Pons (tissue), 1 donor: ENCODE results near the gene GH1.
"Not testable (repeated sequence)": the region's sequence is repeated elsewhere in the genome, so short reads cannot be mapped to it uniquely, and the experiment has no call there.

Experiments
- DNase-seq: peaks from one replicate; pipeline ENCODE4 v3.0.0-alpha.2; 2016; ENCODE audit warnings: low spot score

The GH1 gene

GRCh38 chr17:63918789-63919305 is at the start of gene GH1:
Gene GH1, minus strand, starts transcription at chr17:63918839. Its CDS starts 63 bp downstream, at chr17:63918776.
- not testable (repeated sequence) for DNase-seq

- DNase-seq = no peak
Measured at GRCh38 chr17:63967953-63968352, 49.3 kb upstream of the GH1 start.

GRCh38 chr17:63966646-63967264 is 48.1 kb upstream of the GH1 start:
- no peak for DNase-seq

- no peak for DNase-seq
Measured at GRCh38 chr17:63963123-63963522, 44.5 kb upstream of the GH1 start.

DNA sequence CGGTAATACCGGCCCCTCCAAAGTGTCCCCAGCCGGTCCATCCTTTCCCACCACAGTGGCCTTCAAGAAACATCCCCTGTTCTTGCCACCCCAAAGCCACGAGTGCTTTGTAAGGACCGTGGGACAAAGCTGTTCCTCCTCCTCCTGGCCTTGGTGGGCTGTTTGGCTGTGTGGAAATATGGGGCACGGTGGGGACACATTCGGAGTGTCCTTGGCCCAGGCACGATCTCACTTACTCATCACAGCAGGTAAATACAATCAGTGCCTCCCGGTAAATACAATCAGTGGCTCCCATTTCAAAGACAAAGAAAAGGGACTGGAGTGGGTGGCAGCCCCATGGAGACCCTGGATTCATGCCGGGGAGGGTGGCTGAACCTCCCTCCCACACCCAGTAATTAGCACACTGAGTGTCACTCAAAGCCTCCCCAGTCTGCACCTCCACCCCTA is 43.7 kb upstream of the GH1 start:
- DNase-seq = no peak

DNA sequence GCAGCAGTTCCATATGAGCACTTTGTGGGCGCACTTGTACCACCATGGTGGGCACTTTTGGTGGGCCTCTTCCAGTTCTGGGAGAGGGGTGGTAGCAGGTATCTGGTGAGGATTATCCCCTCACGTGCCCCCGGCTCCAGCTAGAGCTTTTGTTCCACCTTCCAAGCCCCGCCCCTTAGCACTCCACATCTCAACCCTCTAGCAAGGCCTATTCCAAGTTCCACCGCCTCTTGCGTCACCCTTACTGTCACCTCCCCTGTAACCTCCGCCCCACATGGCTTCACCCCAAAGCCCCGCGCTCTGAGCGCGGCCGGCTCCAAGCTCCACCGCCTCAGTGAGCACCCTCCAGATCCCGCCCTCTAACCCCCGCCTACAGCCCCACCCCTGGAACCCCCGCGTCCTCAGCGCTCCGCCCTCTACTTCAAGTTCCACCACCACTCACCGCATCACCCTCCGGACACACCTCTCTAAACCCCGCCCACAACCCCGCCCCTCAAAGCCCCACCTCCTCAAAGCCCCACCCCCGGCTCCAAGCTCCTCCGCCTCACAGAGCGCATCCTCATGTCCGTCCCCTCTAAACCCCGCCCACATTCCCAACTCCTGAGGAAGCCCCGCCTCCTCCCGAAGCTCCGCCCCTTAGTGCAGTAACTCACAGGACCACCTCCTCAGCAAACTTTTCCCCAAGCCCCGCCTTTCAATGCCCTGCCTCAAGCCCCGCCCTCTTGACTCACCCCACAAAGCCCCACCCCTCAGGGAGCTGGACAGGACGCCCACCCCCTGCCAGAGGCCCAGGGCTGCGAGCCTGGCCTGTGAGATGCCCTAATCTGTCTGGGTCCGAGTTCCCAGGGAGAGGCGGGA is 42.9 kb upstream of the GH1 start:
- DNase-seq = no peak

DNA sequence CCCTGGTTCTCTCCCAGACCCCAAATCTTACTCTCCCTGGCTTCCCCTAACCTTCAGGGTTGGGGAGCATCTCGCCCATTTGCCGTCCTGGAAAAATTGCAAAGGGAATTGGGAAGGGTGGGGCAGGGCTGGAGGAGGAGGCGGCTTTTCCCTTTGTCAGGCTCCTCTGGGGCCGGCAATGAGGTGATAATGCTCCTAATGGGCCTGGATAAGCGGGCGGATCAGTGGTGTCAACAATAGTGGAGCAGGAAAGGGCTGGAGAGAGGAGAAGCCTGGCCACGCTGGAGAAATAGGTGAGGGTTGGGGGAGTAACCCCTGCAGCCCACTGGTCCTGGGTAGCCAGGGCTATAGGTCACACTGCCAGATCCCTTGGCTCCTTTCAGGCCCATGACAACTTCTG is 41.8 kb upstream of the GH1 start:
- DNase-seq = no peak

- DNase-seq = no peak
Measured at GRCh38 chr17:63960006-63960405, 41.4 kb upstream of the GH1 start.

GRCh38 chr17:63956296-63956920 is 37.8 kb upstream of the GH1 start:
- no peak for DNase-seq

- DNase-seq = no peak
Measured at GRCh38 chr17:63955791-63956190, 37.2 kb upstream of the GH1 start.

DNA sequence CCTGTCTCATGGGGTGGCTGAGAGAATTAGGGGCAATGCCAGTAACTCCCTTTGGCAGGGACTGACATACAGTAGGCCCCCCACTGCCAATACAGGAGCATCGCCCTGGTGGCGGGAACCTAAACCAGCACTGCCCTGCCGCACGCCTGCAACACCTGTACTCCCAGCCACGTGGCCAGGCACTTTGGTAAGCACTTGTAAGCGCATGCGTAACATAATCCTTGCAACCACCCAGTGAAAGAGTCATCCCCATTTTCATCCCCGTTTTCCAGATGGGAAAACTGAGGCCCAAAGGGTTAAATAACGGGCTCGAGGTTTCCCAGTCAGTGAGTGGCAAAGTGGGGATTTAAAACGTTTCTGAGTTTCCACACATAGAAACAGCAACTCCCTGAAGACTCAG is 36.6 kb upstream of the GH1 start:
- no peak for DNase-seq

DNA sequence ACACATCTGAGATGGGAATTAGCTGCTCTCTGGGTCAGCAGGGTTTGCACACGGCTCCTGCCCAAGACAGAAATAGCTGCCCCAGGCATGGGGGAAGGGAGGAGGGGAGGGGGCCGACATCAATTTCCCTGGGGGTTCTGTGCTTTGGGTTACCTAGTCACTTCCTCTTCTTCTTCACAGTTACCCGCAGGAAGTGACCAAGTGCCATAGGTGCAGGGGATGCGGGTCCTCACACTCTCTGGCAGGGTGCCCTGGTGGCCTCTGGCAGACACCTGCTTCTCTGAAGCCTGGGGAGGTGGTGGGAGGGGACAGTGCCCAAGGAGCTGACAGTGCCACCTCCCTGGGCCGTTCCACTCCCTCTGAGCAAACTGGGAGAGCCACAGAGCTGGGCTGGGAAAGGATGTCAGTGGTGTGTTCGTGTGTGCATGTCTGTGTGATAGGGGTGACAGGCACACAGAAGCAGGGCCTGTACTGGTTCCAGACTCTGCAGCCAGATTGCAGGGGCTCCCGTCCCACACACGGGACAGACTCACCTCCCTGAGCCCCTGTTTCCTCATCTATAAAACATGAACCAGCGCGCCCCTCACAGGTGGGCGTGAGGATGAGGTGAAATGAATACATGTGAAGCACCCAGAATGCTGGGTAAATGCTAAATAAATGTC is 35.9 kb upstream of the GH1 start:
- DNase-seq = no peak

DNA sequence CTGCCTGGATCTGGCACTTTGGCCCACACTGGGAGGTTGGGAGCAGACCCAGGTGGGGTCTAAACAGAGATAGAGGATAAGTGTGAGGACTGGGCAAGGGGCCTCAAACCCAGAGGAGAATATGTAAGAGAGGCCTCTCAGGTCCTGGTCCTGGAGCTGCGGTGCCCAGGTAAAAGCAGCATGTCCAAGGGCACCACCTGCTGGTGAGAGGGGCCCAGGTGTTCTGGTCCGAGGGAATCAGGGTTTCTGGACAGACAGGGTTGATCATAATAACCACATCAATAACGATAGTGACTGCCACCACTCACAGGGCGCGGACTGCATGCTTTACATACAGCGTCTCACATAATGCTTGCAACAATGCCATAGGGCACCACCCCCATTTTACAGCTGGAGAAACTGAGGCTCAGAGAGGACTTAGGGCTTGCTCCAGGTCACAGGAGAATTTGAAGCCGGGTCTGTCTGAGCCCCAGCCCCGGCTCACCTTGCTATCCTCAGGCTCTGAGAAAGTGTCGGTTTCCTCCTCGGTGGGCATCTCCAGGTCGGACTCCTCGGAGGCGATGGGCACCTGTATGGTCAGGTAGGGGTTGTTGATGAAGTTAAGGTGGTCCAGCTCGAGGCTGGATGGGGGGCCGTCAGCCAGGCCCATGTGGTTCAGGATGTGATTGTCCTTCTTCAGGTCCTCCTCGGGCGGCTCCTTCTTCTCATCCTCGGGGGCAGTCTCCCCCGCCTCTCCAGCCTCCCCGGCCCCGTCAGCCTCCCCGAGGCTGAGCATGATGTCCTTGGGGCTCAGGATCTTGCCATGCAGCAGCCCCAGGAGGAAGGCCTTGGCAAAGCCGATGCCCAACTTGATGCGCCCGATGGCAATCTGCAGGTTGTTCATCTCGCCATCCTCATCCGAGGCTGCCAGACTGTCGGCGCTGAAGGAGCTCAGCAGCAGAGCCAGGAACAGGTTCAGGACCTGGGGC is 32.6 kb upstream of the GH1 start:
- DNase-seq = no peak

DNA sequence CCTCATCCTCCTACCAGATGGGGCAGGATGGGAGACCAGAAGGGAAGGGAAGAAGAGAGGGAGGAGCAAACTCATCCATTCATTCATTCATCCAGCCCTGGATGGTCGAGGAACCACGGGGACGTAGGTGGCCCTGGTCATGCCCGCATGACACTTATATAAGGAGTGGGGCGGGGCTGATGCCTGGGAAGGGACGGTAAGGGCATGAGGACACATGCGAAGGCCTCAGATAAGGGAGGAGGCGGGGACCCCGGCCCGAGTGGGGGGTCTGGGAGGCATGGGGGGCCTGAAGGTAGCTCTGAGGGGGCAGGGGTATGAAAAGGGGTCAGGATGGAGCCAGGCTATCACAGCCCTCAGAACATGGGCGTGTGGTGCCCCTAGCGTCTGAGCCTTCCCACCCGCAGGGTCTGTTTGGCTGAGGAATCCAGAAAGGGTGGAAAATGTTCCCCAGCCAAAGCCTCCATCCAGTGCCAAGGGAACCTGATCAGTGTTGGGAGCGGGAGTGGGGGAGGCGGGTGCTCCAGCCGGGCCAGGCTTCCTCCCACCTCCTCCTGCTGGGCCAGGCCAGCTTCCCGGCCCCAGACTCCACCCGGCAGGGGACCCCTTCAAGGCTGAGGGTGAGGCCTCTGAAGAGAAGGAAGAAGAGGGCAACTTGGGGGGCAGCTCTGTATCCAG is 31.1 kb upstream of the GH1 start:
- DNase-seq = no peak

- no peak for DNase-seq
Measured at GRCh38 chr17:63948521-63948920, 29.9 kb upstream of the GH1 start.

- no peak for DNase-seq
Measured at GRCh38 chr17:63947711-63948330, 29.2 kb upstream of the GH1 start.

DNA sequence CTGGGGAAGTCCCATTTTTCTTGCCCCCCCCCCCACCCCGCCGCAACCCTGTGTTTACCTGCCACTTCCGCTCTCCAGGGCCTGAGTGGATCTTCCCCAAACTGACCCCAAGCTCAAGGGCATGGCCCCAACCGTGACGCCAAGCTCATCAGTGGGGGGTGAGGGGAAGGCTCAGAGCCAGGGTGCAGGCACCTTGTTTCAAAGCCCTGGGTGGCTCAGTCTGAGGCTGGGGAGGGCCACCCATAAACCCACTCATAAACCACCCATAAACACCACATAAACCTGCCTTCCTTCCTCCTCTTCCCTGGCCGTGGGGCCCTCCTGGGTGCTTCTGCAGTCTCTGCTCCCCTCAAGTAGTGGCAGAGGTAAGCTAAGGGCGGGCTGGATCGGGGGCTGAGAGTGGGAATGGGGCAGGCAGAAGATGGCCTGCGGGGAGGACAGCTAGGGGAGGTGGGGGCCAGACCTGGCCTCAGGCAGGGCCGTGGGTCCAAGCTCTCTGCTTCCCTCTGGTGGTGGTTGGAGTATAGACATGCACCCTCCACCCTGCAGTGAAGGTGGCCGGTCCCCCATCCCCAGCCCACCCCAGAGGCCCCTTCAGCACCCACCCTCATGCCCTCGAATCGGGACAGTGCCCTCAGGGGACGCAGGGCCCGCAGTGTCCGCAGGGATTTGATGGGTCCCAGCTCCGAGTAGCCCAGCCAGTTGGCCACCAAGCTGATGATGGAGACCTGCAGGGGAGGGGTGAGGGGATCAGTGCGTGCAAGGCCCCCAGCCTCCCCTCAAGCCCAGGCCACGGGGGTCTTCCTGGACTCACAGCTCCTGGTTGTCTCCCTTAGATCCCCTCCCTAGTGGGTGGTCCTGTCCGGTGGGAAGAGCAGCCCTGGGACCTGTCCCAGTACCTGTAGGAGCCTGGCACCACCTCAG is 28.1 kb upstream of the GH1 start:
- DNase-seq = peak; percentile 2

DNA sequence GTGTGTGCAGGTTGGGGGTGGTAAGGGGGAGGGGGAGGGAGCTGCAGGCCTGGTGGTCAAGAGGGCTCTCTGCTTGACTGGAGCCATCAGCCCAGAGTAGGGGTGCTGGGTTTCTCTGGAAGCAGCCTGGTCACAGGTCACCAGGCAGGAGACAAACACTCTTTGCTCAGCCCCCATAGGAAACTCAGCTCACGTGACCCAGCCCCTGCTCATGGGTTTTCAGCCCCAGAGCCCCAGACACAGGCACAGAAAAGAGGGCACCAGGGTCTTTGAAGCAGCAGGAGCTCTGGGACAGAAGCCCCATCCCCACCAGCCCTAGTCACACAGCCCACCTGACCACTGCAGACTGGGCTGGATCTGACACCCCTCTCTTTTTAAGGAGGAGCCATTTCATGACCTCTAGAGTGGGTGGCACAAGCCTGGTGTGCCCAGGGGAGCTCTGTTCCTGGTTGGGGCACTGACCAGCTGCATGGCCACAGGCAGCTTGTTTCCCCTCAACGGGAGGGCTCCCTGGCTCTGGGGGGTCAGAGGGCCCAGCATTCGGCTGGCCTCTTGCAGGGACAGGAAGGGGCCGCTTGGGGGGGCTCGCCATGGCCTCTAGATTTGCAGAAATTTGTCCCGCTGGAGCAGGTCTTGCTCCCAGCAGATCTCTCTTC is 27.3 kb upstream of the GH1 start:
- DNase-seq = no peak
